B cell (primary cell): Measurements from ENCODE around the gene CACNA1H. TPM values are rescaled to one million over a fixed set of nuclear protein-coding genes. Genes with fewer than 3 reads are reported as not detected.

Source experiments
- ATAC-seq: fragments of 200-7000 bp; cut with Tn5 transposase; one replicate; pipeline ENCODE4 v1.10.0; 2021; ENCODE audit warnings: low read depth, mild to moderate bottlenecking, moderate number of reproducible peaks, moderate library complexity
- CTCF ChIA-PET: fragments of 350-600 bp; sonication (Branson Sonifier 250); formaldehyde crosslinking; loops from one replicate; lab custom pipeline; 2021; ENCODE audit warnings: antibody characterized with exemption, inconsistent platforms; lab: Charles Lee
- POLR2A ChIA-PET: fragments of 350-600 bp; sonication (Branson Sonifier 250); formaldehyde crosslinking; loops from one replicate; lab custom pipeline; 2021; ENCODE audit warnings: antibody characterized with exemption; lab: Charles Lee
- DNase-seq: peaks from one replicate; pipeline ENCODE4 v3.0.0; 2013
- H2AFZ ChIP-seq: 2 replicates; pipeline ENCODE4 v1.6.1; 2012; ENCODE audit warnings: mild to moderate bottlenecking, low read depth, low read length; ENCODE audit not compliant: insufficient read depth, poor library complexity, severe bottlenecking
- H3K27ac ChIP-seq, 2 donors: 1 replicate in 1 of 2; 2 replicates in 1 of 2; pipeline ENCODE4 v1.5.1; 2012 to 2013; ENCODE audit warnings: low read length in 2 of 2, mild to moderate bottlenecking in 2 of 2, moderate library complexity in 1 of 2
- H3K27me3 ChIP-seq, 4 experiments: fragments of 200-600 bp in 1 of 4; sonication (generic) in 1 of 4; replicated peaks in 1 of 4; 1 replicate in 2 of 4; 2 replicates in 2 of 4; pipeline versions ENCODE4 v1.6.1 to v1.7.0; 2013 to 2016; ENCODE audit warnings: low read length in 3 of 4, mild to moderate bottlenecking in 2 of 4, mixed read lengths in 1 of 4, moderate library complexity in 1 of 4; ENCODE audit not compliant: insufficient read depth in 4 of 4, control insufficient read depth in 3 of 4; ENCODE audit errors: control extremely low read depth in 1 of 4
- H3K36me3 ChIP-seq, 2 experiments: replicated peaks in 1 of 2; 1 replicate in 1 of 2; 2 replicates in 1 of 2; pipeline versions ENCODE4 v1.6.1 to v1.7.1; 2013; ENCODE audit warnings: low read length in 1 of 2; ENCODE audit not compliant: insufficient read depth in 2 of 2, control insufficient read depth in 1 of 2; ENCODE audit errors: control extremely low read depth in 1 of 2, extremely low read depth in 1 of 2
- H3K4me1 ChIP-seq, 2 donors: fragments of 200-600 bp in 1 of 2; sonication (generic) in 1 of 2; 1 replicate in 1 of 2; 2 replicates in 1 of 2; pipeline versions ENCODE4 v1.5.1 to v1.6.1; 2013 to 2017; ENCODE audit warnings: low read length in 2 of 2; ENCODE audit not compliant: control insufficient read depth in 2 of 2, insufficient read depth in 2 of 2
- H3K4me2 ChIP-seq: replicated peaks from 2 replicates; pipeline ENCODE3; 2012; ENCODE audit warnings: mild to moderate bottlenecking, low read depth, low read length; ENCODE audit not compliant: poor library complexity, severe bottlenecking
- H3K4me3 ChIP-seq, 5 experiments: fragments of 200-600 bp in 1 of 5; sonication (generic) in 1 of 5; 1 replicate in 3 of 5; 2 replicates in 2 of 5; pipeline versions ENCODE4 v1.5.1 to v1.7.0; 2011 to 2016; ENCODE audit warnings: low read length in 4 of 5, mild to moderate bottlenecking in 4 of 5, low read depth in 2 of 5, control low read depth in 1 of 5, moderate library complexity in 1 of 5; ENCODE audit not compliant: insufficient read depth in 1 of 5; ENCODE audit errors: control extremely low read depth in 1 of 5, extremely low read depth in 1 of 5
- H3K79me2 ChIP-seq: fragments of 200-600 bp; sonication (generic); one replicate; pipeline ENCODE4 v1.6.0; 2016; ENCODE audit warnings: low read length; ENCODE audit not compliant: control insufficient read depth, insufficient read depth
- H3K9ac ChIP-seq: fragments of 200-600 bp; sonication (generic); 2 replicates; pipeline ENCODE4 v1.6.1; 2017; ENCODE audit warnings: mild to moderate bottlenecking, low read length, moderate library complexity
- H3K9me3 ChIP-seq, 3 donors: one replicate each; pipeline versions ENCODE4 v1.6.1 to v1.7.1; 2013; ENCODE audit warnings: low read length in 2 of 3; ENCODE audit not compliant: control insufficient read depth in 2 of 3, insufficient read depth in 1 of 3; ENCODE audit errors: control extremely low read depth in 1 of 3
- H4K20me1 ChIP-seq: 2 replicates; pipeline ENCODE4 v1.6.0; 2012; ENCODE audit warnings: mild to moderate bottlenecking, low read length; ENCODE audit not compliant: insufficient read depth, control insufficient read depth, poor library complexity, severe bottlenecking
- H3K27ac Mint-ChIP-seq: one replicate; pipeline ENCODE4 v1.8.0; 2021; ENCODE audit warnings: mixed read lengths
- H3K27me3 Mint-ChIP-seq: one replicate; pipeline ENCODE4 v1.8.0; 2021; ENCODE audit warnings: mixed read lengths
- H3K4me1 Mint-ChIP-seq: one replicate; pipeline ENCODE4 v1.8.0; 2021; ENCODE audit warnings: mixed read lengths
- H3K4me3 Mint-ChIP-seq: one replicate; pipeline ENCODE4 v1.8.0; 2021; ENCODE audit warnings: mixed read lengths
- H3K9me3 Mint-ChIP-seq: one replicate; pipeline ENCODE4 v1.8.0; 2022; ENCODE audit warnings: mixed read lengths; ENCODE audit not compliant: insufficient read depth
- EZH2 ChIP-seq: IDR thresholded peaks from 2 replicates; pipeline ENCODE4 v1.6.1; 2012; ENCODE audit warnings: borderline replicate concordance, low read depth, mild to moderate bottlenecking, moderate library complexity, low read length; ENCODE audit not compliant: insufficient read depth, poor library complexity, severe bottlenecking
- WGBS: methylation state at CpG from one replicate; pipeline ENCODE4 v1.1.5; 2013; ENCODE audit warnings: missing lambda C conversion rate; ENCODE audit not compliant: insufficient coverage; 5-methylcytosine and 5-hydroxymethylcytosine counted together
- intact Hi-C: fragments of 100-400 bp; cut with micrococcal nuclease; formaldehyde crosslinking; loops from one replicate; pipeline ENCODE4 v1.10.0; 2022
- polyA plus RNA-seq: library from polyadenylated mRNA; depleted of rRNA; stranded (reverse); fragments of >200 nt; gene quantifications from 2 replicates; pipeline ENCODE4 v1.2.3, GENCODE V29; 2012
- total RNA-seq, 2 donors: library from RNA; stranded (reverse); fragments of 120-200 nt in 1 of 2; gene quantifications; 1 replicate in 1 of 2; 2 replicates in 1 of 2; pipeline versions ENCODE4 v1.2.3 to v1.2.4, GENCODE V29; 2013 to 2022
- TF ChIP-seq, protein P1 (sequence below): fragments of 200-600 bp; IDR thresholded peaks from one replicate; pipeline ENCODE4 v1.8.0; 2022; ENCODE audit warnings: antibody characterized with exemption, mild to moderate bottlenecking

The CACNA1H gene
- total and polyA plus RNA-seq, 2 donors (not counting 1 experiment from before 2014, with no cell fraction given): 0.05 to 0.10 TPM

DNA sequence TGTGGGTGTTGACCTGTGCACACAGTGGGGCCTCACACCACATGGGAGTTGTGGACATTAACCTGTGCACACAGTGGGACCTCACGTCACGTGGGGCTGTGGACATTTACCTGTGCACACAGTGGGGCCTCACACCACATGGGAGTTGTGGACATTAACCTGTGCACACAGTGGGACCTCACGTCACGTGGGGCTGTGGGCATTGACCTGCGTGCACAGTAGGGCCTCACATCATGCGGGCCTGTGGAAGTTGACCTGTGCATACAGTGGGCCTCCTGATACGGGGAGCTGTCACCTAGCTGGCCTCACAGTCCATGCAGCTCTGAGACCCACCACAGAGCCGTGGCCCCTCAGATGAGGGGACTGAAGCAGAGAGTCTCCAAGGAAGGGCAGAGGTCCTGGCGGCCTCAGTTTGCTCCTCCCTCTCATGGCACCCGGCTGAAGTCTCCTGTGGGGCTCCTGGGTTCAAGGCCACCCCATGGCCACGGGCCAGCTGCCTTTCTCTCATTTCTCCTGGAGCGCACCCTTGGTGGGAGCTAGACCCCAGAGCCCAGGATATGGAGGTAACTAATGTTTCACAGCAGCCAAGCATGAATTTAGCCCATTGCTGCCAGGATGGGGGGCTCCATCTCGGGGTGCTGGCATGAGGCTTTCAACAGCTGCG, 21.0 kb downstream of the CACNA1H start:
- Histone ChIP-seq H3K9me3 (no peaks in the 10 kb centered on the region), H4K20me1 (no peaks in the 10 kb centered on the region), H3K27ac (no peak overlapping the region), H3K4me2 (no peak overlapping the region), H3K9ac (no peak overlapping the region), H2AFZ (no peak overlapping the region), H3K27me3 (no peaks in the 10 kb centered on the region), H3K4me3 (no peak overlapping the region), H3K36me3 (no peaks in the 10 kb centered on the region), H3K79me2 (no peaks in the 10 kb centered on the region), H3K4me1 (no peaks in the 10 kb centered on the region)
- Mint-ChIP-seq H3K27ac (no peak overlapping the region), H3K4me1 (no peaks in the 10 kb centered on the region), H3K27me3 (peaks cover 3% of the 10 kb centered on the region), H3K9me3 (no peaks in the 10 kb centered on the region), H3K4me3 (no peak overlapping the region)
- ChIA-PET CTCF (no interaction called here), POLR2A (no interaction called here)
- intact Hi-C loops: no loop called here
- WGBS: 84% methylated on average over 14 of the region's 14 CpGs
- ATAC-seq: no peak
- DNase-seq: no peak
- TF ChIP-seq, protein P1, sequence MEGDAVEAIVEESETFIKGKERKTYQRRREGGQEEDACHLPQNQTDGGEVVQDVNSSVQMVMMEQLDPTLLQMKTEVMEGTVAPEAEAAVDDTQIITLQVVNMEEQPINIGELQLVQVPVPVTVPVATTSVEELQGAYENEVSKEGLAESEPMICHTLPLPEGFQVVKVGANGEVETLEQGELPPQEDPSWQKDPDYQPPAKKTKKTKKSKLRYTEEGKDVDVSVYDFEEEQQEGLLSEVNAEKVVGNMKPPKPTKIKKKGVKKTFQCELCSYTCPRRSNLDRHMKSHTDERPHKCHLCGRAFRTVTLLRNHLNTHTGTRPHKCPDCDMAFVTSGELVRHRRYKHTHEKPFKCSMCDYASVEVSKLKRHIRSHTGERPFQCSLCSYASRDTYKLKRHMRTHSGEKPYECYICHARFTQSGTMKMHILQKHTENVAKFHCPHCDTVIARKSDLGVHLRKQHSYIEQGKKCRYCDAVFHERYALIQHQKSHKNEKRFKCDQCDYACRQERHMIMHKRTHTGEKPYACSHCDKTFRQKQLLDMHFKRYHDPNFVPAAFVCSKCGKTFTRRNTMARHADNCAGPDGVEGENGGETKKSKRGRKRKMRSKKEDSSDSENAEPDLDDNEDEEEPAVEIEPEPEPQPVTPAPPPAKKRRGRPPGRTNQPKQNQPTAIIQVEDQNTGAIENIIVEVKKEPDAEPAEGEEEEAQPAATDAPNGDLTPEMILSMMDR: no peak
- no peak for TF ChIP-seq EZH2

DNA sequence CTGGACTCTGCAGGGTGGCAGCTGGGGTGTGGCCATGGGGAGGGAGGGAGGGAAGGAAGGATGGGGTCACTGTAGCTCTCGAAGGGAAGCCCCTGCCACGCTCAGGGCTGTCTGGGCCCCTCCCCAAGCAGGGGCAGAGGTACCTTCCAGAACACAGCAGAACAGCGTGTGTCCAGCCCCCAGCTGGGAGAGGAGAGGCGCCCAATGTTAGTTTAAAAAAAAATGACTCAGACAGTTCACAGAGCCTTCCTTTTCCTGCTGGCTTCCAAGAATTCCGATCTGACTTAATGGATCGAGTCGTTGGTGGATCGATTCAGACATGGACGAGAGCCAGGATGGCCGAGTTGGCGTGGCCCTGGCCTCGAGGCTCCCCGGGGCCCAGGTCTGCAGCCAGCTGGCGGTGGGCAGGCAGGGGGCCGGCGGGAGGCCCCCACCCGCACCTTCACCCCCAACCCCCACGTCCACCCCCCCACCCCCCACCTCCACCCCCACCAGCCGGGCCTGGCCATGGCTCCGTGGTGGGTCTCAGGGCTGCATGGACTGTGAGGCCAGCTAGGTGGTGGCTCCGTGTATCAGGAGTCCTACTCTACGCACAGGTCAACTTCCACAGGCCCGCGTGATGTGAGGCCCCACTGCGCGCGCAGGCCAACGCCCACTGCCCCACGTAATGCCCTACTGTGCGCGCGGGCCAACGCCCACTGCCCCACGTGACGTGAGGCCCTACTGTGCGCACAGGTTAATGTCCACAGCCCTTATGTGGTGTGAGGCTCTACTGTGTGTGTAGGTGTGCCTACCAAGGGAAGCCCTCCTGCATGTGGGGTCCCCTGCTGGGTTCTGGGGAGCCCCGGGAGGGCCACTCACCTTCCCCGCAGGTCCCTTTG, 21.8 kb downstream of the CACNA1H start:
- Mint-ChIP-seq H3K4me1 (no peaks in the 10 kb centered on the region), H3K4me3 (no peak overlapping the region), H3K27me3 (peaks cover 3% of the 10 kb centered on the region), H3K27ac (no peak overlapping the region), H3K9me3 (no peaks in the 10 kb centered on the region)
- TF ChIP-seq EZH2: no peak
- TF ChIP-seq, protein P1: no peak
- H3K4me1 ChIP-seq: no peaks in the 10 kb centered on the region
- no peak overlapping the region for H3K4me2 ChIP-seq
- no peak overlapping the region for H2AFZ ChIP-seq
- H3K4me3 ChIP-seq: no peak overlapping the region
- 84% methylated on average over 29 of the region's 38 CpGs for WGBS
- DNase-seq (no peak), ATAC-seq (no peak)
- no peaks in the 10 kb centered on the region for H3K36me3 ChIP-seq
- H3K79me2 ChIP-seq: no peaks in the 10 kb centered on the region
- H3K27me3 ChIP-seq: no peaks in the 10 kb centered on the region
- POLR2A ChIA-PET: no interaction called here
- intact Hi-C loops: no loop called here
- H3K27ac ChIP-seq: no peak overlapping the region
- no peaks in the 10 kb centered on the region for H3K9me3 ChIP-seq
- no peak overlapping the region for H3K9ac ChIP-seq
- H4K20me1 ChIP-seq: no peaks in the 10 kb centered on the region
- CTCF ChIA-PET: no interaction called here
